ENCODE data around the gene NIN.
A peak's percentile ranks its signal among the peaks of the same experiment; 100 is the strongest.

Gene NIN

GRCh38 chr14:50762001-50762930, 68.7 kb downstream of the NIN start:
- peak; percentile 67 for DNase-seq (ENCODE audit: low spot score)

- no peak for DNase-seq (ENCODE audit: low spot score)
These were observed 71.0 kb downstream of the NIN start for GRCh38 chr14:50759800-50760543.

- no peak for DNase-seq (ENCODE audit: low spot score)
These were observed 72.0 kb downstream of the NIN start for GRCh38 chr14:50758945-50759344.

- DNase-seq (ENCODE audit: low spot score) = no peak
These were observed 72.7 kb downstream of the NIN start for GRCh38 chr14:50758305-50758704.

- no peak for DNase-seq (ENCODE audit: low spot score)
These were observed 73.3 kb downstream of the NIN start for GRCh38 chr14:50757702-50758101.

- no peak for DNase-seq (ENCODE audit: low spot score)
These were observed 74.7 kb downstream of the NIN start for GRCh38 chr14:50756300-50756699.

GRCh38 chr14:50750323-50750722, 80.6 kb downstream of the NIN start:
- no peak for DNase-seq (ENCODE audit: low spot score)

GRCh38 chr14:50745401-50746058, 85.4 kb downstream of the NIN start:
- no peak for DNase-seq (ENCODE audit: low spot score)

- DNase-seq (ENCODE audit: low spot score) = no peak
These were observed 86.7 kb downstream of the NIN start for GRCh38 chr14:50744231-50744630.

GRCh38 chr14:50741567-50741966, 89.4 kb downstream of the NIN start:
- no peak for DNase-seq (ENCODE audit: low spot score)

- DNase-seq (ENCODE audit: low spot score) = no peak
These were observed 90.1 kb downstream of the NIN start for GRCh38 chr14:50740856-50741255.

GRCh38 chr14:50739186-50739585, 91.8 kb downstream of the NIN start:
- DNase-seq (ENCODE audit: low spot score) = no peak

GRCh38 chr14:50736932-50737419, 94.0 kb downstream of the NIN start:
- no peak for DNase-seq (ENCODE audit: low spot score)

- no peak for DNase-seq (ENCODE audit: low spot score)
These were observed 95.8 kb downstream of the NIN start for GRCh38 chr14:50734950-50735695.

- no peak for DNase-seq (ENCODE audit: low spot score)
These were observed 97.5 kb downstream of the NIN start for GRCh38 chr14:50733494-50733893.

GRCh38 chr14:50728836-50729235, 102.1 kb downstream of the NIN start:
- DNase-seq (ENCODE audit: low spot score) = no peak

- peak; percentile 77 for DNase-seq (ENCODE audit: low spot score)
These were observed 104.4 kb downstream of the NIN start for GRCh38 chr14:50726372-50727107.

GRCh38 chr14:50725761-50726160, 105.2 kb downstream of the NIN start:
- DNase-seq (ENCODE audit: low spot score) = no peak

- DNase-seq (ENCODE audit: low spot score) = no peak
These were observed 110.8 kb downstream of the NIN start for GRCh38 chr14:50719911-50720759.

- no peak for DNase-seq (ENCODE audit: low spot score)
These were observed 112.0 kb downstream of the NIN start for GRCh38 chr14:50718949-50719348.

All from AG20443 (cell line).